Measurements from ENCODE around the gene CD74.

Gene CD74

DNA sequence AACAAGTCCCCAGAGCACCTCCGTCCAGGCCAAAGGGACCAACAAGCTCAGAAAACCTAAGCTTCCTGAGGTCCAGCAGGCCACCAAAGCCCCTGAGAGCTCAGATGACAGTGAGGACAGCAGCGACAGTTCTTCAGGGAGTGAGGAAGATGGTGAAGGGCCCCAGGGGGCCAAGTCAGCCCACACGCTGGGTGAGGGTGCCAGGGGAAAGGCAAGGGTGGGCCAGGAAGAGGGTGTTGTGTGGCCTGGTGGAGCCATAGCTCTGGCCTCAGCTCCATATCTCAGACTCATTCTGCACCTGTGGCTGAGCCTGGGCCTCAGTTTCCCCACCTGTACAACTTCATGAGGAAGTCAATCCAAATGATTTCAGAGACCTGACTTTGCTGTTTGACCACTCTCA is 20.7 kb downstream of the CD74 start:
- H3K36me3 ChIP-seq = peaks cover 88% of the 10 kb centered on the region
- TF ChIP-seq, protein P1, sequence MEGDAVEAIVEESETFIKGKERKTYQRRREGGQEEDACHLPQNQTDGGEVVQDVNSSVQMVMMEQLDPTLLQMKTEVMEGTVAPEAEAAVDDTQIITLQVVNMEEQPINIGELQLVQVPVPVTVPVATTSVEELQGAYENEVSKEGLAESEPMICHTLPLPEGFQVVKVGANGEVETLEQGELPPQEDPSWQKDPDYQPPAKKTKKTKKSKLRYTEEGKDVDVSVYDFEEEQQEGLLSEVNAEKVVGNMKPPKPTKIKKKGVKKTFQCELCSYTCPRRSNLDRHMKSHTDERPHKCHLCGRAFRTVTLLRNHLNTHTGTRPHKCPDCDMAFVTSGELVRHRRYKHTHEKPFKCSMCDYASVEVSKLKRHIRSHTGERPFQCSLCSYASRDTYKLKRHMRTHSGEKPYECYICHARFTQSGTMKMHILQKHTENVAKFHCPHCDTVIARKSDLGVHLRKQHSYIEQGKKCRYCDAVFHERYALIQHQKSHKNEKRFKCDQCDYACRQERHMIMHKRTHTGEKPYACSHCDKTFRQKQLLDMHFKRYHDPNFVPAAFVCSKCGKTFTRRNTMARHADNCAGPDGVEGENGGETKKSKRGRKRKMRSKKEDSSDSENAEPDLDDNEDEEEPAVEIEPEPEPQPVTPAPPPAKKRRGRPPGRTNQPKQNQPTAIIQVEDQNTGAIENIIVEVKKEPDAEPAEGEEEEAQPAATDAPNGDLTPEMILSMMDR (IDR thresholded peaks at IDR 0.05; ENCODE audit: low read depth, low read length) = no peak
- no peaks in the 10 kb centered on the region for H3K27me3 ChIP-seq (ENCODE audit: insufficient read depth, low read depth, severe bottlenecking)
- no peak for DNase-seq
- H3K4me3 ChIP-seq (ENCODE audit: low read depth, low read length) = no peak overlapping the region
- no peaks in the 10 kb centered on the region for H3K9me3 ChIP-seq (ENCODE audit: severe bottlenecking)
- no peak overlapping the region for H3K27ac ChIP-seq

GRCh38 chr5:150391064-150391834 is 21.5 kb downstream of the CD74 start:
- no peak overlapping the region for H3K4me3 ChIP-seq (ENCODE audit: low read depth, low read length)

DNA sequence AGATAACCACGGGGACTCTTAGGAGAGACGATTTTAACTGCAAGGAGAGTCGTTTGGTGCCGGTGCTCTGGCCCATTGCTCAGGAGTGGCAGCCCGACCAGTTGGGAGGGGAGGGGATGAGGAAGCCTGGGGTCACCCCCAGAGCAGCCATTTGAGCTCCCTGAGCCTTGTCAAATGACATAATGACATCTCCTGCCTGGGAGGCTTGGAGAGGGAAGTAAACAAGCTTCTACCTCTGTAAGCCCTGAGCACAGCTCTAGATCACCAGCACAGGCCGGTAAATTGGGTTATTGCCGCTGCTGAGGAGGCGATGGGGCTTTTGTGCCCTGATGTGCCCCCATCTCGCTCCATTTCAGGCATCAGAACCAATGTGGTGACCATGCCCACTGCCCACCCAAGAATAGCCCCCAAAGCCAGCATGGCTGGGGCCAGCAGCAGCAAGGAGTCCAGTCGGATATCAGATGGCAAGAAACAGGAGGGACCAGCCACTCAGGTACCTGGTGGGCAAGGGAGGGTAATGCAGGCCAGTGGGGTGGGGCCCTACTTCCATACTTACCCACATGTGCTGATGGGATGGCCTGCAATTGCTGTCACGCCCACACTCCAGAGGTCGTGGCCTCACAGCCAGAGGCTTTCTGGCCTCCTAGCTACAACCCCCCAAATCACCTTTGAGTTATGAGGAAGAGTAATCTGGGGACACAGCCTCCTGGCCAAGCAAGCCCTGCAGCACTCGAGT is 23.0 kb downstream of the CD74 start:
- DNase-seq = no peak
- H3K9me3 ChIP-seq (ENCODE audit: severe bottlenecking) = no peaks in the 10 kb centered on the region
- H3K36me3 ChIP-seq = peaks cover 89% of the 10 kb centered on the region
- no peak overlapping the region for H3K27ac ChIP-seq
- no peaks in the 10 kb centered on the region for H3K27me3 ChIP-seq (ENCODE audit: insufficient read depth, low read depth, severe bottlenecking)
- no peak overlapping the region for H3K4me3 ChIP-seq (ENCODE audit: low read depth, low read length)
- TF ChIP-seq, protein P1 (IDR thresholded peaks at IDR 0.05; ENCODE audit: low read depth, low read length) = no peak

More at GRCh38 chr5:150391064-150391834, 21.5 kb downstream of the CD74 start:
- no peak for DNase-seq
- no peaks in the 10 kb centered on the region for H3K9me3 ChIP-seq (ENCODE audit: severe bottlenecking)
- TF ChIP-seq, protein P1 (IDR thresholded peaks at IDR 0.05; ENCODE audit: low read depth, low read length) = no peak
- no peak overlapping the region for H3K27ac ChIP-seq
- peaks cover 88% of the 10 kb centered on the region for H3K36me3 ChIP-seq
- no peaks in the 10 kb centered on the region for H3K27me3 ChIP-seq (ENCODE audit: insufficient read depth, low read depth, severe bottlenecking)

- DNase-seq = no peak
- Histone ChIP-seq H3K27me3 (ENCODE audit: insufficient read depth, low read depth, severe bottlenecking) (no peaks in the 10 kb centered on the region), H3K27ac (0 out of 2 replicates have a peak overlapping the region, but pooled peaks have one; percentile 4), H3K36me3 (peaks cover 89% of the 10 kb centered on the region), H3K4me3 (ENCODE audit: low read depth, low read length) (no peak overlapping the region), H3K9me3 (ENCODE audit: severe bottlenecking) (no peaks in the 10 kb centered on the region)
- TF ChIP-seq, protein P1 (IDR thresholded peaks at IDR 0.05; ENCODE audit: low read depth, low read length) = no peak
Observed at GRCh38 chr5:150386024-150386855, 26.5 kb downstream of the CD74 start.

- Histone ChIP-seq H3K27ac (no peak overlapping the region), H3K27me3 (ENCODE audit: insufficient read depth, low read depth, severe bottlenecking) (no peaks in the 10 kb centered on the region), H3K4me3 (ENCODE audit: low read depth, low read length) (no peak overlapping the region), H3K9me3 (ENCODE audit: severe bottlenecking) (no peaks in the 10 kb centered on the region), H3K36me3 (peaks cover 91% of the 10 kb centered on the region)
- DNase-seq = no peak
- TF ChIP-seq, protein P1 (IDR thresholded peaks at IDR 0.05; ENCODE audit: low read depth, low read length) = no peak
Observed at GRCh38 chr5:150384701-150385100, 28.0 kb downstream of the CD74 start.

All from WERI-Rb-1 (cell line).